Tibial nerve (tissue), 3 donors: ENCODE results near the gene MAB21L4.

Experiments used
- CTCF ChIP-seq, 5 experiments: fragments of 200-600 bp in 3 of 5; fragments of 450-650 bp in 2 of 5; sonication (generic) in 3 of 5; IDR thresholded peaks; one replicate each; pipeline ENCODE4 v1.5.1; 2016 to 2019; ENCODE audit warnings: antibody characterized with exemption in 5 of 5, mild to moderate bottlenecking in 3 of 5, moderate library complexity in 2 of 5
- POLR2A ChIP-seq, 2 donors: fragments of 450-650 bp; IDR thresholded peaks; one replicate each; pipeline ENCODE4 v1.6.1; 2017; ENCODE audit warnings: antibody characterized with exemption in 2 of 2, mild to moderate bottlenecking in 2 of 2, moderate library complexity in 2 of 2

GRCh38 chr2:240881913-240882312 is 14.0 kb downstream of the MAB21L4 start:
- no peak for TF ChIP-seq POLR2A (IDR thresholded peaks at IDR 0.05)
- no peak for TF ChIP-seq CTCF (IDR thresholded peaks at IDR 0.05)
